ENCODE results near the gene KLHL6. TPM values are rescaled to one million over a fixed set of nuclear protein-coding genes. Genes with fewer than 3 reads are reported as not detected.
A peak's percentile ranks its signal among the peaks of the same experiment; 100 is the strongest.

Gene KLHL6
- total RNA-seq, 2 donors from 2014 or later: 16.9 to 19.3 TPM

DNA sequence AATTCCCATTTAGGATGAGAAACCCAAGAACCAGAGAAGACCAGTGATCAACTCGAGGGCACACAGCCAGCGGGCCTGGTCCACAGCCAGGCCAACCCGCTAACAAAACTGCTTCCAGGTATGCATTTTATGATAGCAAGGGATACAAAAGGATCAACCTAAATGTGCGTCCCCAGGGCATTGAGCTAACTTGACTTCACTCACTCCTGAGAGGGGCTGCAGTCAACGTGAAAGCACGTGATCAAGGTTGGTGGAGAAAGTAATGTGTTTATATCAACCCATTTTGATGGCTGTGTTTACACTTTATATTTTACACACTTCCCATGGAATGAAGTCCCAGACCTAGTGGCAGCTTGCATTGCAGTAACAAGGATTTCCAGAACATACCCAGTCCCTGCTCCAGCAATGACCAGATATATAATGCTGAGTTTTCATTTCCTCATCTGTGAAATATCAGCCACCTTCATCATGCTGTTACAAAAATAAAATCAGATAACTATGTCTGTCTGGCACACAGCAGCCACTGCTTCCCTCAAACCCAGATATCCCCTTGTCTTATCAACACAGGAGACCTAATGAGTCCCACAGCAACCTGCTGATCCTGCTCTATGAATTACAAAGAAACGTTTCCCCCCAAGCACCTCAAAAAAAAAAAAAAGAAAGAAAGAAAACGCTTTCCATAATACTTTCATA lies 2.0 kb downstream of the KLHL6 start:
- H3K27ac Mint-ChIP-seq: peak overlapping the region; percentile 100
- no peak for DNase-seq (ENCODE audit: low spot score)
- peak overlapping the region; percentile 99 for H3K4me3 Mint-ChIP-seq
- no peaks in the 10 kb centered on the region for H3K27me3 Mint-ChIP-seq
- H3K9me3 Mint-ChIP-seq: no peaks in the 10 kb centered on the region
- no peak for ATAC-seq
- peaks cover 12% of the 10 kb centered on the region for H3K36me3 Mint-ChIP-seq
- H3K4me1 Mint-ChIP-seq (ENCODE audit: low read depth in 2 of 2): peaks cover 57 to 59% of the 10 kb centered on the region in 2 donors

DNA sequence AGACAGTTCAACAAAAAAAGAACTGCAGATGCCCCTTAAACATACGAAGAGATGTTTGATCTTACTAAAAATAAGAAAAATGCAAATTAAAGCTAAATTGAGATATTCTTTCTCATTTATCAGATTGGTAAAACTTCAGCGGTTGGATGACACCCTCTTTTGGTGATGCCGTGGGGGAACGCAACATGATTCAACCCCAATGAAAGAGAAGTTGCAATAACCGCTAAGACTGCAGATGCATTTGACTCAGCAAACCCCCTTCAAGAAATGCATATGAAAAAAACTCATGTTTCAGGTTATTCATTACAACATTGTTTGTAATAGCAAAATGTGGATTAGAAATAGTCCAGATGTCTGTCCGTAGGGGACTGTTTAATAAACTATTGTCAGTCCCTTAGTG lies 3.6 kb downstream of the KLHL6 start:
- H3K27me3 Mint-ChIP-seq: no peaks in the 10 kb centered on the region
- H3K27ac Mint-ChIP-seq: peak overlapping the region; percentile 34 to 100
- ATAC-seq: peak in 1 of 2 donors; percentile 37
- peaks cover 12% of the 10 kb centered on the region for H3K36me3 Mint-ChIP-seq
- H3K9me3 Mint-ChIP-seq: no peaks in the 10 kb centered on the region
- DNase-seq (ENCODE audit: low spot score): no peak
- peaks cover 63 to 67% of the 10 kb centered on the region in 2 donors for H3K4me1 Mint-ChIP-seq (ENCODE audit: low read depth in 2 of 2)
- peak overlapping the region; percentile 74 for H3K4me3 Mint-ChIP-seq

DNA sequence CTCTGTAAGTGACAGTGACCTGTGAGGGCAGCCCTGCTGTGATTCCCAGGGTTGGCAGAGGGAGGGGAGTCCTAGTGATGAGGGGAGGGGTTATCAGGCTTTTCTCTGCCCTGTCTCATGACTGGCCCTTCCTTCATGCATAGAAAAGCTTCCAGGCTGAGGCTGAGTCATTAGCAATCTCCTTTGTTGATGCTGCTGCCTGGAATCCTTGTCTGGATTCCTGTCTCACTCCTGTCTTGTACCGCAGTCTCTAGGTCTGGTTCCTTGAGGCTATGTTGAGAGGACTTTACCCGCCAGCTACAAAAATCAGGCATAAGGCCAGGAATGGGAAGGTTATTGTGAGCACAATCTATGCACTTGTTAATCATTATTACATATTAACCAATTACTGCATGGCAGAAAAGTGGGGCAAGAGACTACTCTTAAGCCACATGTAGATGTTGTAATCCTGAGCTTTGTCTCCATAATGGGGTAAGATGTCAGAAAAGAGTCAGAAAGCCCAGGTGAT lies 7.2 kb downstream of the KLHL6 start:
- DNase-seq (ENCODE audit: low spot score) (no peak), ATAC-seq (no peak)
- peaks cover 37 to 44% of the 10 kb centered on the region in 2 donors for H3K4me1 Mint-ChIP-seq (ENCODE audit: low read depth in 2 of 2)
- H3K9me3 Mint-ChIP-seq: peaks cover 2% of the 10 kb centered on the region
- peaks cover 4% of the 10 kb centered on the region for H3K36me3 Mint-ChIP-seq
- no peak overlapping the region for H3K27ac Mint-ChIP-seq
- H3K27me3 Mint-ChIP-seq: no peaks in the 10 kb centered on the region
- H3K4me3 Mint-ChIP-seq: no peak overlapping the region

DNA sequence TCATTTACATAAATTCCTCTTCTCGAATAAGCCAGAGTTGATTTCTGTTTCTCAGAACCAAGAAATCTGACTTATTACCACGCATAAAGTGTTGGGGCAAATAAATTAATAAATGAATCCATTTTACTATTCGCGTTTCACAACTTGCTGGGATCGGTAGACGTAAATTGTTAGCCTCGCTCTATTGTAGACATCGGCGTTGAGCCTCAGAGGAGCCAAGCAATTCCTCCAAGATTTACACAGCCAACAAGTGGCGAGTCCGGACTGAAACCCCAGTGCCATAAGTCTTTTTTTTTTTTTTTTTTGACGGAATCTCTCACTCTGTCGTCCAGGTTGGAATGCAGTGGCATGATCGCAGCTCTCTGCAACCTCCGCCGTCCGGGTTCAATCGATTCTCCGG lies 8.9 kb downstream of the KLHL6 start:
- peaks cover 2% of the 10 kb centered on the region for H3K9me3 Mint-ChIP-seq
- H3K36me3 Mint-ChIP-seq: peaks cover 4% of the 10 kb centered on the region
- H3K4me3 Mint-ChIP-seq: no peak overlapping the region
- H3K4me1 Mint-ChIP-seq (ENCODE audit: low read depth in 2 of 2): peaks cover 41 to 48% of the 10 kb centered on the region in 2 donors
- H3K27me3 Mint-ChIP-seq: no peaks in the 10 kb centered on the region
- no peak overlapping the region for H3K27ac Mint-ChIP-seq
- no peak for DNase-seq (ENCODE audit: low spot score)
- no peak for ATAC-seq

DNA sequence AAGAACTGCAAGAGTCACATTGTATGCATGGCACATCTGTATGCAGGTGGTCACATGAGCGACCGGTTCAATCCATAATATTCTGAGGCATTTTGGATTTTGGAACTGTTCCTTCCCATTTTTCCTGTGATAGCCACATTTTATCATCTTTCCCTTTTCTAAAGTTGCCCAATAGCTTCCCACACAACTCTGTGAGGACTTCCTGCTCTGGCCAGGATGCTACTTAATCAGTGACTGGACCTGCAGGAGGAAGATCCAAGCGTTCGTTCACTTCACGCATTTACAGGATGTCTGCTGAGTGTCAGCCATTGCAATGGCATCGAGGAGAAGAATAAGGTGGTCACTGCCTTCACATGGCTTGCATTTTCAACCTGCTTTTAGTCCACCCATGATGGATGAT lies 9.8 kb downstream of the KLHL6 start:
- no peak for ATAC-seq

DNA sequence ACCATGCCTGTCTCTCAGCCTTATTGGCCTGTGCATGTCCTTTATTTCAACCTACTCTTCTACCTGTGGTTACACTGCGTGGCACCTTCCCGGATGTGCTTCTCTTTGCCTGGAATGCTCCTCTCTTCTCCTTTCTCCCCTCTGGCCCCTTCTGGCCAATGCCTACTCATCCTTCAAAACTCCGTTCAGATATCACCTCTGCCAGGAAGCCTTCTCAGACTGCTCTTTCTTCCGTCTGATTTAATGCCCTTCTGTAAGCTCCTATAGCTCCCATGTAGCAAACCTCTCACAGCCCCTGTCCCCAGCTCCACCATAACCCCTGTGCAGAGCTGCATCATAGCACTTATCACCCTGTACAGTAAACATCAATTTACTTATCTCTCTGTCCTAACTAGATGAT lies 13.2 kb downstream of the KLHL6 start:
- DNase-seq (ENCODE audit: low spot score) (no peak), ATAC-seq (no peak)
- Mint-ChIP-seq H3K9me3 (peaks cover 2% of the 10 kb centered on the region), H3K4me3 (peak overlapping the region; percentile 82), H3K4me1 (ENCODE audit: low read depth in 2 of 2) (peaks cover 48 to 57% of the 10 kb centered on the region in 2 donors), H3K27me3 (no peaks in the 10 kb centered on the region), H3K27ac (peak overlapping the region; percentile 49 to 79), H3K36me3 (no peaks in the 10 kb centered on the region)

More for the DNA sequence above, 9.8 kb downstream of the KLHL6 start:
- H3K4me1 Mint-ChIP-seq (ENCODE audit: low read depth in 2 of 2): peaks cover 42 to 49% of the 10 kb centered on the region in 2 donors
- no peaks in the 10 kb centered on the region for H3K36me3 Mint-ChIP-seq
- H3K27me3 Mint-ChIP-seq: no peaks in the 10 kb centered on the region
- H3K9me3 Mint-ChIP-seq: peaks cover 2% of the 10 kb centered on the region
- no peak for DNase-seq (ENCODE audit: low spot score)
- H3K27ac Mint-ChIP-seq: no peak overlapping the region
- H3K4me3 Mint-ChIP-seq: no peak overlapping the region

DNA sequence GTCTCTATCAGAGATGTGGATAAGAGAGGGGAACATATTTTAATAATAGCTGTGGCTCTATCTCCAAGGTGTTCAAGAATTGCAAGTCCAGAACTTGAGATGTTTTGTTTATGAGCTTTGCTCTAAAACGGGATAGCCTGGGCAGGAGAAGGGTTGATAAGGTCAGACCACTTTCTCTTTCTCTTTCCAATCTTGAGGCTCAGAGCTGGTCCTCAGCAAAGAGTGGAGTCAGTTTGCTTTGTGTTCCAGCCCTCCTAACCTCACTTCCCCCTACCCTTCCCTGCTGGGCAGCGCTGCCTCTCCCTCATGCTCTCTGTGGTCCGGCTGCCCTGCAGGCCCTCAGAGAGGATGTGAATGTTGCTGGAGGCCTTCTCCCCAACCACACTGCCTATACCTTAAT lies 13.8 kb downstream of the KLHL6 start:
- Mint-ChIP-seq H3K36me3 (no peaks in the 10 kb centered on the region), H3K27ac (peak overlapping the region; percentile 49 to 79), H3K27me3 (no peaks in the 10 kb centered on the region), H3K4me3 (peak overlapping the region; percentile 82), H3K9me3 (peaks cover 2% of the 10 kb centered on the region), H3K4me1 (ENCODE audit: low read depth in 2 of 2) (peaks cover 54 to 63% of the 10 kb centered on the region in 2 donors)
- ATAC-seq (peak; percentile 53 to 62), DNase-seq (ENCODE audit: low spot score) (no peak)

DNA sequence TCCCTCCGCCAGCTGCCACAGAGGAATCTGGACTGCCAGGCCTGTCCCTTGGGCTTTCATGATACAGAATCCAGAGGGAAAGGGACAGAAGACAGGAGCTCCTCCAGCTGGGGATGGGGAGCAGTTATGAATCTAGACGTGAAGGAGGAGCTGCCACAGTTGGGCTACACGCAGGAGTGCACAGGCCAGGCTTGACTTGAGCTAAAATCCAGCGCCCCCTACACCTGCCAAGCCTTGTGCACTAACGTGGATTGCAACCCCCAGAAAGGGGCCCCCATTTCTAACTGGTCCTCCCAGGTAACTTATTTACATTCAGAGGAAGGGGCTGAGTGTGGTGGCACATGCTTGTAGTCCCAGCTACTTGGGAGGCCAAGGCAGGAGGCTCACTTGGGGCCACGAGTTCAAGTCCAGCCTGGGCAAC lies 14.3 kb downstream of the KLHL6 start:
- Mint-ChIP-seq H3K4me3 (peak overlapping the region; percentile 82), H3K9me3 (peaks cover 2% of the 10 kb centered on the region), H3K27me3 (no peaks in the 10 kb centered on the region), H3K4me1 (ENCODE audit: low read depth in 2 of 2) (peaks cover 59 to 68% of the 10 kb centered on the region in 2 donors), H3K36me3 (no peaks in the 10 kb centered on the region), H3K27ac (peak overlapping the region; percentile 49 to 79)
- ATAC-seq (no peak), DNase-seq (ENCODE audit: low spot score) (no peak)

DNA sequence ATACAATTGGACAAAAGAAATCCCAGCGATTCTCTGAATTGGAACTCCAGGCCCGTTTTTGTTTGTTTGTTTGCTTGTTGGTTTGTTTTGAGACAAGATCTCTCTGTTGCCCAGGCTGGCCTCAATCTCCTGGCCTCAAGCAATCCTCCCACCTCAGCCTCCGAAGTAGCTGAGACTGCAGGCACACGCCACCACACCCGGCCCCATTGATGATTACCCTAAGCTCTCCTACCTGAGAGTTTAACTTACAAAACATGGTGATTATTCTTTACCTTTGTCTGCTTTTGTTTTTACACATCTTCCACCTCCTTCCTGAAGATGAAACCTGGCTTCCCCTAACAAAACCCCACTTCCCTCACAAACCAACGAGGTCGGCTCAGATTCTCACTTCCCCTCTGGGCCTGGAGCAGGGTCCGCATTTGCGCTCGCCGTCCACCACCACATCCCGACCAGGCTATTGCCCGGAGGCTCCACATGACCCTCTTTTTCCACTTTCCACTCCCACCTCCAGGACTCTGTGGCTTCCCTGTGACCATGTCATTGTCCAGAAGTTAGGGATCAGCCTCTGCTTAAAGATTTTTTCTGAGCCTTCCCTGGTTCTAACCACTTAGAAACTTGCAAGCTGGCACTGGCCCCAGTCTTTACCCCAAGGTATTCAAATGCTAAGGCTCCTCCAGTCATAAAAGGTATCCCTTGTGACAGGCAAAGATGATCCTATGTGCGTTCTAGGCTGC lies 14.8 kb downstream of the KLHL6 start:
- peak overlapping the region; percentile 82 for H3K4me3 Mint-ChIP-seq
- H3K36me3 Mint-ChIP-seq: no peaks in the 10 kb centered on the region
- H3K4me1 Mint-ChIP-seq (ENCODE audit: low read depth in 2 of 2): peaks cover 60 to 66% of the 10 kb centered on the region in 2 donors
- DNase-seq (ENCODE audit: low spot score) (no peak), ATAC-seq (peak in 1 of 2 donors; percentile 43)
- H3K27me3 Mint-ChIP-seq: no peaks in the 10 kb centered on the region
- peaks cover 2% of the 10 kb centered on the region for H3K9me3 Mint-ChIP-seq
- H3K27ac Mint-ChIP-seq: peak overlapping the region; percentile 49 to 79

DNA sequence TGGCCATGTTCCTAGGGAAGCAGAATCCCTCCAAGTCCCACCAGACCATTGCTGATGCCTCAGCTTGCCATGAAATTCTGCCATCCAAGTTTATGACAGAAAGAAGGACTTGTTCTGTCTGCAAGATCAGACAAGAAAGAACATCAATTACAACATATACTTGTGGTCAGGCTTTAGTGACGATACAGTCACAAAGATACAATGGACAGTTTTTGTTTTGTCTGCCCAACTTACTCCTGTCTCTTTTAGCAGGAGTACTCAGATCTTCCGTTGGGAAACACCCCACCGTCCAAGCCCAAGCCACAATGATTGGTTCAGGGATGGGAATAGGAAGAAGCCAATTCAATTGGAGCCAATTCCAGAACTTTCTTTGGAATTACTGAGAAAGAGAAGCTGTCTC lies 15.7 kb downstream of the KLHL6 start:
- peak overlapping the region; percentile 82 for H3K4me3 Mint-ChIP-seq

DNA sequence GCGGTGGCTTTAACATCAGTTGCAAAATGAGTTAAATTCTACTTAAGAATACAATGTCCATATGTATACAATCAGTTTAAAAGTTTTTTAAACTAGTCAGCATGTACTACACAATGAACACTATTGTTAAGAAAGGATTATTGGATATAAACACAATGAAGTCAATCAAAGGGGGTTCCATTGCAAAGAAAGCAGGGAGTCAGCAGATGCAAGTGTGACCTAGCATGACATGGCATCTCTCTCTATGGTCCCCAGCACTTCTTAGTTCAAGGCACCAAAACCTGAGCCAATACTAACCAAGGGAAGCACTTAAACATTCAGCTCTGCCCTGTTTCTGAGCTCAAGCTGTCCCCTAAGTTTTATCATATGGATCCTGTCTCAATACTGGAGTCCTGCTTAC lies 17.0 kb downstream of the KLHL6 start:
- no peak for DNase-seq (ENCODE audit: low spot score)
- peaks cover 2% of the 10 kb centered on the region for H3K36me3 Mint-ChIP-seq
- no peak overlapping the region for H3K4me3 Mint-ChIP-seq
- ATAC-seq: no peak
- H3K9me3 Mint-ChIP-seq: peaks cover 2% of the 10 kb centered on the region
- H3K4me1 Mint-ChIP-seq (ENCODE audit: low read depth in 2 of 2): peaks cover 64 to 67% of the 10 kb centered on the region in 2 donors
- H3K27ac Mint-ChIP-seq: peak overlapping the region; percentile 32 to 72
- no peaks in the 10 kb centered on the region for H3K27me3 Mint-ChIP-seq

More for the DNA sequence above, 15.7 kb downstream of the KLHL6 start:
- peaks cover 2% of the 10 kb centered on the region for H3K9me3 Mint-ChIP-seq
- DNase-seq (ENCODE audit: low spot score) (no peak), ATAC-seq (peak in 1 of 2 donors; percentile 49)
- H3K27ac Mint-ChIP-seq: peak overlapping the region; percentile 49 to 79
- H3K4me1 Mint-ChIP-seq (ENCODE audit: low read depth in 2 of 2): peaks cover 60 to 66% of the 10 kb centered on the region in 2 donors
- H3K36me3 Mint-ChIP-seq: no peaks in the 10 kb centered on the region
- no peaks in the 10 kb centered on the region for H3K27me3 Mint-ChIP-seq

DNA sequence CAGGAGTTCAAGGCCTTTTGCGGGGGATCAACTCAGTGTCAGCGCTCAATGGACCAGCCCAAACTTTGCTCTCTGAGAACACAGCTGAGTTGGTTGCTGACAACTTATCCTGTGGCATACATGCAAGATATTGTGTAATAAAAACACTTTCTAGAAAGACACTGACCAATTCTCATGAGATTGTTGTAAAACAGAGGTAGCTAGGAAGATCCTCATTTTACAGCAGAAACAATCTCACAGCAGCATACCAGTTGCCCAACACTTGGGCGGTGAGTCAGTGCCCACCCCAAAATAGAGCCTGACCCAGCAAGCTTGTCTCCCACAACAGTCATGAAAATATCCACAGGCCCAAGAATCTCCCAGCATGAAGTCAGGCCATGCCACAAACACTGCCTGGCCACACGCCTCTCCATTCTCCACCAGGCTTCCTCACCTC lies 18.2 kb downstream of the KLHL6 start:
- H3K27ac Mint-ChIP-seq: peak overlapping the region; percentile 32 to 72

DNA sequence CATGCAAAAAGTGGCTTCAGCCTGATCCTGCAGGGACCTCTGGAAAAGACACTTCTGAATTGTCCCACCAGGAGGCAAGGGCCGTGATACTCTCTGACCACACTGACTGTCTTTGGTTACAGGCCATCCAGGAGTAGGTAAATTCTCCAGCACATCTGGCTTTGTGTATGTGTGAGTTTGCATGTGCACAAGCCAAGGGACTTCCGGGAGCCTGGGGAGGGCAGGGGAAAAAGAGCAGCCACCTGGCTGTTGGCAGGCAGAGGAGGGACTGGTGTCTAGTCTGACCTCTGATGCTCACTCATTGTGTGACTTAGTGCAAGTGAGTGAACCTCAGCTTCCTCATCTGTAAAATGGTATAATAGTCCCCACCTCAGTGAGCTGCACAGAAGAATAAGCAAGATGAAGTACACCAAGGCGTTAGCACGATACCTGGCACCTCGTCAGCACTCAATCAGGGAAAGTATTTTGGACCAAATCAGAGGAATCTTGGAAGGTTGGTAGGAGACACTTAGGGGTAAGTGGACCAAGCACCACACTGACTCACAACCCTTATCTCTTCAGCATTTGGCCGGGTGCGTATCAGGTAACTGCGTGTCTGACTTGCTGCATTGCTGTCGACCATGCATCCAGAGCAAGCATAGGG lies 19.1 kb downstream of the KLHL6 start:
- no peak for ATAC-seq
- peaks cover 63 to 71% of the 10 kb centered on the region in 2 donors for H3K4me1 Mint-ChIP-seq (ENCODE audit: low read depth in 2 of 2)
- no peak for DNase-seq (ENCODE audit: low spot score)
- peaks cover 7% of the 10 kb centered on the region for H3K36me3 Mint-ChIP-seq
- H3K4me3 Mint-ChIP-seq: no peak overlapping the region
- no peaks in the 10 kb centered on the region for H3K27me3 Mint-ChIP-seq
- H3K27ac Mint-ChIP-seq: peak overlapping the region; percentile 32 to 72
- no peaks in the 10 kb centered on the region for H3K9me3 Mint-ChIP-seq

More for the DNA sequence above, 18.2 kb downstream of the KLHL6 start:
- H3K4me3 Mint-ChIP-seq: peak overlapping the region; percentile 30
- H3K9me3 Mint-ChIP-seq: no peaks in the 10 kb centered on the region
- no peaks in the 10 kb centered on the region for H3K27me3 Mint-ChIP-seq
- H3K36me3 Mint-ChIP-seq: peaks cover 7% of the 10 kb centered on the region
- peaks cover 68 to 72% of the 10 kb centered on the region in 2 donors for H3K4me1 Mint-ChIP-seq (ENCODE audit: low read depth in 2 of 2)
- peak; percentile 73 to 80 for ATAC-seq
- DNase-seq (ENCODE audit: low spot score): no peak
